Colonic mucosa (tissue), 4 donors: Measurements from ENCODE around the gene FLT1. TPM values are rescaled to one million over a fixed set of nuclear protein-coding genes. Genes with fewer than 3 reads are reported as not detected.

ENCODE experiments used
- DNase-seq: peaks from one replicate; pipeline ENCODE4 v3.0.0-alpha.2; 2020
- H3K27ac ChIP-seq: fragments of 200-600 bp; one replicate; pipeline ENCODE4 v1.8.0; 2021
- H3K27me3 ChIP-seq: fragments of 200-600 bp; one replicate; pipeline ENCODE4 v1.8.0; 2021
- H3K36me3 ChIP-seq: fragments of 200-600 bp; one replicate; pipeline ENCODE4 v1.8.0; 2021
- H3K4me1 ChIP-seq: fragments of 200-600 bp; one replicate; pipeline ENCODE4 v1.8.0; 2021; ENCODE audit warnings: mild to moderate bottlenecking
- H3K4me3 ChIP-seq: fragments of 200-600 bp; one replicate; pipeline ENCODE4 v1.8.0; 2021
- H3K9ac ChIP-seq, 2 donors: one replicate each; pipeline ENCODE4 v1.7.0; 2013; ENCODE audit warnings: control low read depth in 2 of 2, low read depth in 2 of 2, low read length in 2 of 2
- H3K9me3 ChIP-seq: fragments of 200-600 bp; one replicate; pipeline ENCODE4 v1.8.0; 2021
- intact Hi-C: fragments of 100-400 bp; cut with DNase I; formaldehyde crosslinking; loops from one replicate; pipeline ENCODE4 v1.14.1; 2022
- total RNA-seq, 2 donors: library from RNA; stranded (reverse); fragmentation: NEBNext Ultra II Directional in 1 of 2; extraction: Animal tissue kit (Norgen Biotek cat#: 25700) in 1 of 2; gene quantifications; one replicate each; pipeline ENCODE4 v1.2.1, GENCODE V29; 2021
- TF ChIP-seq, protein P1 (sequence below): fragments of 200-600 bp; IDR thresholded peaks from one replicate; pipeline ENCODE4 v1.8.0; 2022; ENCODE audit warnings: antibody characterized with exemption, mild to moderate bottlenecking
- donor health status: healthy.
- donor health status: DM: no; HTN: no; CAD: no.
- donor health status: DM: no; HTN: no; CAD: no.

FLT1 gene
- total RNA-seq, 2 donors from 2014 or later = 4.7 to 16.6 TPM

- TF ChIP-seq, protein P1, sequence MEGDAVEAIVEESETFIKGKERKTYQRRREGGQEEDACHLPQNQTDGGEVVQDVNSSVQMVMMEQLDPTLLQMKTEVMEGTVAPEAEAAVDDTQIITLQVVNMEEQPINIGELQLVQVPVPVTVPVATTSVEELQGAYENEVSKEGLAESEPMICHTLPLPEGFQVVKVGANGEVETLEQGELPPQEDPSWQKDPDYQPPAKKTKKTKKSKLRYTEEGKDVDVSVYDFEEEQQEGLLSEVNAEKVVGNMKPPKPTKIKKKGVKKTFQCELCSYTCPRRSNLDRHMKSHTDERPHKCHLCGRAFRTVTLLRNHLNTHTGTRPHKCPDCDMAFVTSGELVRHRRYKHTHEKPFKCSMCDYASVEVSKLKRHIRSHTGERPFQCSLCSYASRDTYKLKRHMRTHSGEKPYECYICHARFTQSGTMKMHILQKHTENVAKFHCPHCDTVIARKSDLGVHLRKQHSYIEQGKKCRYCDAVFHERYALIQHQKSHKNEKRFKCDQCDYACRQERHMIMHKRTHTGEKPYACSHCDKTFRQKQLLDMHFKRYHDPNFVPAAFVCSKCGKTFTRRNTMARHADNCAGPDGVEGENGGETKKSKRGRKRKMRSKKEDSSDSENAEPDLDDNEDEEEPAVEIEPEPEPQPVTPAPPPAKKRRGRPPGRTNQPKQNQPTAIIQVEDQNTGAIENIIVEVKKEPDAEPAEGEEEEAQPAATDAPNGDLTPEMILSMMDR = no peak
- H3K27me3 ChIP-seq = no peaks in the 10 kb centered on the region
- intact Hi-C loops = no loop called here
Observed at GRCh38 chr13:28483313-28483931, 11.5 kb downstream of the FLT1 start.

DNA sequence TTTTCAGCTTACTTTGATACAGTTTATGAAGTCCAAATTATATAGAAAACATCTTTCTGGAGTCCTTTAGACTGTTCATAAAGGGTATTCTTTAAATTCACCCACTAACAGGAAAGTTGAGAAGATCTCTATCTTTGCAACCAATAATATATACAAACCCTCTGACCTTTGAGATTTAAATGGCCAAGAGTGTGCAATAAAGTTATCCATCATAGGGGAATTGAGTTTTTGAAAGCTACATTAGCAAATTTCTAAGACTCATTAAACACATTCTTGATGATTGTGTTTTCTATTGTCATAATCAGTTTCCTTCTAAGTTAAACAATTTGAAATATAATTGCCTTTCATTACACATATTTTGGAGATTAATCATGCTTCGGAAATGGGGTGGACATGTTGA lies 15.9 kb downstream of the FLT1 start:
- intact Hi-C loops = no loop called here
- no peaks in the 10 kb centered on the region for H3K9me3 ChIP-seq
- no peak overlapping the region for H3K27ac ChIP-seq
- H3K9ac ChIP-seq = no peak overlapping the region
- H3K36me3 ChIP-seq = no peaks in the 10 kb centered on the region
- no peaks in the 10 kb centered on the region for H3K4me1 ChIP-seq
- TF ChIP-seq, protein P1 = no peak
- H3K27me3 ChIP-seq = no peaks in the 10 kb centered on the region
- DNase-seq = no peak
- no peak overlapping the region for H3K4me3 ChIP-seq

More at GRCh38 chr13:28483313-28483931, 11.5 kb downstream of the FLT1 start:
- Histone ChIP-seq H3K9me3 (no peaks in the 10 kb centered on the region), H3K9ac (no peak overlapping the region), H3K4me1 (no peaks in the 10 kb centered on the region), H3K36me3 (no peaks in the 10 kb centered on the region), H3K27ac (no peak overlapping the region), H3K4me3 (no peak overlapping the region)
- no peak for DNase-seq

DNA sequence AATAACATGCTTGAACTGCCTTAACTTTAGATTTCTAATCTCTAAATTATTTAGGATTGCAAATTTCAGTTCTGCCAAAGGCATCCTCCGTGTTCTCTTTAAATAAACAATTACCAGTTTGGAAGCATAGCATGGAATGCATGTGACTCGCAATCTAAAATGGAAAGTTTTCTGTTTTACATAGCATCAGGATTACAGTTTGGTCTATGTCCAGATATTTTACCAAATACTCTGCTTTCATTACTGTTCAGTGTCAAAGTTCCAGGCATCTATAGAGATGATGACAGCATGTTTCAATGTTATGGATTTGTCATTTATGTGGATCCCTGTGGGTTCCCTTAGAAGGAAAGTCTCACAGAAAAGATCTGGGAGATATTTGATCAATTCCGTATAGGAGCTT lies 16.8 kb downstream of the FLT1 start:
- Histone ChIP-seq H3K27me3 (no peaks in the 10 kb centered on the region), H3K4me3 (no peak overlapping the region), H3K9me3 (no peaks in the 10 kb centered on the region), H3K27ac (no peak overlapping the region), H3K9ac (no peak overlapping the region), H3K36me3 (no peaks in the 10 kb centered on the region), H3K4me1 (no peaks in the 10 kb centered on the region)
- no peak for DNase-seq
- intact Hi-C loops = no loop called here
- TF ChIP-seq, protein P1 = no peak

GRCh38 chr13:28477709-28477973 lies 17.3 kb downstream of the FLT1 start:
- DNase-seq = no peak
- Histone ChIP-seq H3K9ac (no peak overlapping the region), H3K4me1 (no peaks in the 10 kb centered on the region), H3K27me3 (no peaks in the 10 kb centered on the region), H3K36me3 (no peaks in the 10 kb centered on the region), H3K27ac (no peak overlapping the region), H3K9me3 (no peaks in the 10 kb centered on the region), H3K4me3 (no peak overlapping the region)
- intact Hi-C loops = no loop called here
- TF ChIP-seq, protein P1 = no peak

DNA sequence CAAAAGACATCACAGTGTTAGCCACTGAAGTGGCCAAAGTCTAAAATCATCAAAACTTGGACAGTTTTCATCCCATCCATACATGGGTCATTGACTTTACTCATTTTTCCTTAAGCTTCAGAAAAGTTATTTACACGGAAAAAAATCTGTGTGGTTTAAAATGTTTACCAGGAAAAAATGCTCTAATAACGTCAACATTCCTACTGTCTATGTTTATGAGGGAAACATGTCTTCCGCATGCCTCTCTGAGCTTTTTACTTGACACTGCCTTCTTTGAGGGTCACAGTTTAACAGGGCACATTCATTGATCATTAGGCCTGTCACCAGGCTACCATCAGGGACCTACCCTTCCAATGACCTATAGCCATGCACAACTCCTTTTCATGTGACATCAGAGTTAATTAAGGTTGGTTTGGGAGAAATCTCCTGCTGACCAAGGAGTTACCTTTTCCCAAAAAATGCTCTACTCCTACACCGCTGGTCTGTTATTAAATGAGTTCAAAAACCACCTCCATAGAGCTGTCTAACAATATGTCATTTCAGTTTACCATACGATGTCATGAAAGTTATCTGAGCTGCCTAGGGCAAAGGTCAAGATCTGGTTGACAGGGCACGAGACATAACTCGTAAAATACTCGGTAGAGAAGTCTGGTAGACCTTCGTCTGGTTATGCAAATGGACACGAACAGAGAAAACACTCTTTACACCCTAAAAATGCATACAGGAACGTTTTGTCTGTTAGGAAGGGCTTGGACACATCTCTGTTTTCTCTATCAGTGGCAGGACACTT lies 17.8 kb downstream of the FLT1 start:
- intact Hi-C loops = no loop called here
- H3K27me3 ChIP-seq = no peaks in the 10 kb centered on the region
- TF ChIP-seq, protein P1 = no peak
- H3K4me3 ChIP-seq = no peak overlapping the region
- H3K4me1 ChIP-seq = no peaks in the 10 kb centered on the region
- H3K36me3 ChIP-seq = no peaks in the 10 kb centered on the region
- no peaks in the 10 kb centered on the region for H3K9me3 ChIP-seq
- DNase-seq = no peak
- H3K27ac ChIP-seq = no peak overlapping the region
- H3K9ac ChIP-seq = no peak overlapping the region
